Measurements from ENCODE around the gene CTDSP2. TPM values are rescaled to one million over a fixed set of nuclear protein-coding genes. Genes with fewer than 3 reads are reported as not detected.

CTDSP2 gene
- polyA plus RNA-seq, 1 donor, result 251 TPM

DNA sequence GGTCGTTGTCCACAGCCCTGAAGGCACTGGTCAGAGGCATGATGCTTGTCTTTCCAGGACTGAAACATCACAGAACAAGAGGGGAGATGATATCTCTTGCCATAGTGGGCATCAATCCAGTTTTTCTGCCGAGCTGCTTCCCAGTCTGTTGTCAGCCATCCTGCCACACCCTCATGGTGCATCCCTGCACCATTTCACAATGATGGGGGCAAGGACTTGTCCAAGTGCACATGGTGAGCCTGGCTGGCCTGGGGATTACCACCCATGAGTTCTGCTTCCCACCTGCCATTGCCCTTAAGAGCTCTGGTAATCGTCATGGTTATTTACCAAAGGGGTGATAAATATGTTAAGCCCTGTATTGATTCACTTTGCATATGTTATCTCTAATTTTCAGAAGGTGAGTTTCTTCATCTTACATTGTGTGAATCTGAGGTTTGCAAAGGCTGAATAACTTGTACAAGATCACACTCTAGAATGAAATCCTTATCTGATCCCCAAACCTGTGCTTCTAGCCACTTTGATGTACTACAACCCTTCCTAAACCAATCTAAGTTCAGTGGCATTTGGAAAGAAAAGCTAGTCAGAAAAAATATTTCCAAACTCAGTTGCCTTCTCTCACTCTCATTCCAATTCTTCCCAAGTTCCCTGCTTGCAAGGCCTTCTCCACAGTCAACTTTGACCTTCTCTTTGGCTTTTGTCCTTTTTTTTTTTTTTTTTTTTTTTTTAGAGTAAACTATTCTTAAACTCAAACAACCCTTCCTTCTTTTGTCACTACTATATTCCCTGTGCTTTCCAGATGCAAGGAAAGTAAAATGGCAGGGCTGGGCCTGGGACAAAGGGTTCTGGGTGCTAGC lies 30.3 kb downstream of the CTDSP2 start:
- DNase-seq, result no peak

DNA sequence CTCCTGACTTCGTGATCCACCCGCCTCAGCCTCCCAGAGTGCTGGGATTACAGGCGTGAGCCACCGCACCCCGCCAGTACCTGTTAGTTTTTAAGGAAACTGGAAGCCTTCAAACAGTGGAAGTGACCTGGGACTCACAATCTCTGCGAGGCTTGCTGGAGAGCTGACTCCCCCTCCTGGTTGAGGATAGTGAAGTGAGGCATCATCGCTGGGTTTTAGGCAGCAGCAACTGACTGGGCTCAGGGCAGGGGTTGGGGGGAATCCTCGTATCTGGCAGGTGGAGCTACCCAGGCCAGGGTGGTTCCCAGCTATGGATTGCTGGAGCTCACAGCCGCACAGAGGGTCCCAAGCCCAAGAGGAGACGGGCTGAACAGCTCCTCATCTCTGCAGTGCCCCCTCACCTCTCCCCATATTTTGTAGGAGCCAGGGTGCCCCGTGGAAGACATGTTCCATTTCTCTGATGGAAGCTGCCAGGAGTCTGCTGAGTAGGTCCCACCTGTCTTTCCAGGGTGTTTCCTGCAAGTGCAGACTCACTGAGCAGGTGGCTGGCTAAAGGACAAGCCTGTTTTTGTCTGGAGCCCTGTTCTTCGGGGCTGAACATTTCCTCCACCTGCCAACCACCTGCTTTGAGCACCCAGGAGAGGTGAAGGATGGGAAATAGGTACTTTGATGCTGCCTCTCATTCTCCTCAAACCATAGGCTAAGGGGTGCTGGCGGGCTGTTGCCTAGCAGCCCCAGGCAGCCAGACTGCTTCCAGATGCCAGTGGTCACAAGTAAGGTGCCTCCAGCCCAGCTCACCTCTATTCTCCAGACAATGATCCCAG lies 31.1 kb downstream of the CTDSP2 start:
- DNase-seq, result no peak

DNA sequence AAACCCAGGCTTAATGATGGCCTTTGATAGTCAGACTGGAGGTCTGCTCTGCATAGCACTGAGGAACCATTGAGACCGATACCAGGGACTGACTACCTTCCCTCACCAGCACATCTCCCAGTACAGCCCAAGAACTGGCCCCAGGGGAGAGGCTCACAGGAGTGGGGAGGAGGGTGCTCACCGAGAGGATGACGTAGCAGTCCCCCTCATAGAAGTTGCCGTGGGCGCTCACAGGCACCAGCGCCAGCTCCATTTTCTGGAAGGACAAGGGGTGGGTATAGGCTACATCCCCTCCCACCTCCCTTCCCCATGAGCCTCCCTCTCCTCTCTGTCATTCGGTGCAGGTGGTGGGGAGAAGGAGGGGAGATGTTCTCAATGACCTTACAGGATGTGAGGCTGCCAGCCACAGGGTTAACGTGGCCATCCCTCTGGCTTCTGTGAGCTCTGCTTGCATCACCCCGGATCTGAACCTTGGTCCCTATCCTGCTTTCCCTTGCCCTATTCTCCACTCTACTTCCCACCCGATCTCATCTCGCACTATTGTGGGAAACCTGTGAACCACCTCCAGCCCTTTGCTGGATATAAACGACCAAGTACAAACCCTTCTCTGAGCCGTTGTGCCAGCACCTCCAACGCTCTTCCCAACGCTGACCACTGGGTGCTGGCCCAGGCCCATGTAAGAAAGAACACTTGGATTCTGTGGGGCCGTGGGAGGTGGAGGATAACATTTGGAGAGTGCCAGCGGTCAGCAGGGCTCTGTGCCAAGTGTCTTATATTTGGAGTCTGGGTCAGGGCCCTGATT lies 32.4 kb downstream of the CTDSP2 start:
- DNase-seq, result no peak

DNA sequence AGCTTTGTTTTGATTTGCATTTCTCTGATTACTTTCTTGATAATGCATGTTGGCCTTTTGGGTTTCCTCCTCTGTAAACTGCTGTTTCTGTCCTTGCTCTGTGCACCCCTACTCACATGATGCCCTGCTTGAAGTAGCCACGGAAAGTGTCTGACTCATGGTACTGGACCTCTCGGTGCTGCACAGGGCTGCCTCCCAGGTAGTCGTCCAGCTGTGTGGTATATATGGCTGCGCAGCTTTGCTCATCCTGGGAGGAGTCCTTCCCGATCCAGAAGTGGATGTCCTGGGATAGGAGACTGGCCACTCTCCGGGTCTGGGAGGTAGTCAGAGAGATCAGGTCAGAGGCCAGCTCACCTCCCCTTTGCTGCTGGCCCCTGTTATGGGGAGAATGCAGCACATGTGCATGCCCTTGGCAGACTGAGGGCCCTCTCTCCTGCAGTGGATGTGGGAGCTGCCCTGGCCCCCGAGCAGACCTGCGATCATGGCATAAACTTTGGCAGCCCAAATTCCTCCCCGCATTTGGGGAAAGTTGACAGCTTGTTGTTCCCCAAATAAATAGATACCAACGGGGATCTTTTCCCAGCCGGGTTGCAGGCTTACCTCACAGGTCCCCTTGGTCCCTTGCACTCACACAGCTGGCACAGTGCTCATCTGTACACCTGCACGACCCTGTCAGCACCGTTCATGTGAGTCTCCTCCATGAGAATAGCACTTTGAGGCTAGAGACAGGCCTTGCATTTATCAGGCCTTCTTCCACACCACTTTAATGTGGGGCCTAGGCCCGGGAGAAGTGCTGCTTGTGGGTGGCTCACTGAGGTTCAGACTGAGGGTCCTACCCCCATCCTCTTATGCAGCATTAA lies 33.2 kb downstream of the CTDSP2 start:
- no peak for DNase-seq

DNA sequence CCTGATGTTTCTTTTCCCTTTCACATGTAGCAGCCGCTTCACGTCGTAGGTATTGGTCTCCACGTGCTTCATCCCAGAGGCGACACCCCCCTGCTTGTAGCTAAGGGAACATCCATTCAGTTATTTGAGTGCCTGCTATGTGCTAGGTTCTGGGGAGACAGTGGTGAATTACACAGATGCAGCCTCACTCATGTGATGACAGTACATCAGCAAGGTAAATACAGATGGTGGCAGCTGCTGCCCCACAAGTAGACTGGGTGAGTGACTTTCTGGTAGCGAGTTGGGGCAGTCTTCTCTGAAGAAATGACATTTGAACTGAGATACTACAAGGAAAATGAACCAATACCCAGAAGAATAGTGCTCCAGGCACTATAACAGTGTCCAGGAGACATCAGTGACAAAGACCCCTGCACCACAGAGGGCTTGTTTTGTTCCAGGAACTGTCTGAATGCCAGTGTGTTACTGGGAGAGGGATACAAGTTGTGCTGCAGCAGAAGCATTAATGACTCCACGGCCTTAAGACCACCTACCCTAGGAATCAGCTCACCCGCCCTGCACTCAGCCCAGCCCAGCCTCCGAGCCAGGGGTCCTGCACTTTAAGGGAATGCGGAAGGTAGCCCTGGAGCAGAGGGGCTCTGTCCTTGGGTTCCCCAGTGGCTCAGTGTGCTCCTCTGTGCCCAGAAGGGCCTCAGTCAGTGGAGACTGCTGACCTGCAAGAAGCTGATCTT lies 35.3 kb downstream of the CTDSP2 start:
- DNase-seq, result no peak

DNA sequence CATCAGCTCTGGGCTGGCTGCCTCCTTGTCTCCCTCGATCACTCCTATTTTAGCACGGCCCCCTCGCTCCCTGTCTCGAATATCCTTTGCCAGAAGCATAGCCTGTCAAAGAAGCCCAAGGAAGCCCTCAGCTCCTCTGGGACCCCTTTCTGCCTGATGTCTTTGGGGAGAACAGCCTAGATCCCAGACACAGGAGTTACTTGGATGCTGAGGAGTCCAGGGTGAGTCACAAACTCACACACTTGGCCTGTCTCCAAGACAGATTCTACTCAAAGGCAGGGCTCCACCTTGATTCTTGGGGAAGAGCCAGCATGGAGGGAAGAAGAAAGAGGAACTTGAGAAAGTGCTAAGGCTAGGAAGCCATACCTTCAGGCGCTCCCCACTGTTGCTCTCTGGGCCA lies 36.1 kb downstream of the CTDSP2 start:
- DNase-seq, result no peak

DNA sequence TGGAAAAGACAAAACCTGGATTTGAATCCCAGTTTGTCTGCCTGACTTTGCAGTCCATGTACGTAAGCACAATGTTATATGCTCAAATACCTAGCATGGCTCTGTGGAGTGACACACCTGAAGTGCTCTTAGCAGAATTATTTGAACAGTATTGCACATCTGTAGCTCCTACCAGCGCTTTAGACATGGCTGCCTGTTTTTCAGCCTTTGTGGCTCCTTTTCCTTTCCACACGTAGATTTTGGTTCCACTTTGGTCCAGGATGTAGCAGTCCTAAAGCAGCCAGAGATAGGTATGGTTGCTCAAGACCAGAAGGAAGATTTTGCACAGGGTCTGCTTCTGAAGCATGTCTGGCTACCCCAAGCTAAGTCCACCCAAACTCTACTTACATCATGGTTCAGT lies 37.1 kb downstream of the CTDSP2 start:
- no peak for DNase-seq

DNA sequence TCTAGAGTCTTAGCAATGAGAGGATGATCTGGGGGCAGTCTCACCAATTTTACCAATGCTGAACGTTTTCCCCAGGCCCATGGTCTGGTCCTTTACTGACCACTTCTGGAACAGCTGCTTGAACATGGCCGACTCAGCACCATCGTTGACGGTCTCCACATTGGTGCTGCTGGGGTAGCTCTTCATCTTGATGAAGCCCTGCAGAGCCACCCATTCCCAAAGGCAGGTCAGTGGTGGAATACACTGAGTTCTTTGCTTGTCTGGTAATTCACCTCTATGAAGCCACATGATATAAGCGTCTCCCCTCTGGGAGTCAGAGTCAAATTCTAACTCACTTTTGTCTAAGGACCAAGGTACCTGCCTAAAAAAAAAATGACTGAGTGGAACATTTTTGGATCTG lies 38.2 kb downstream of the CTDSP2 start:
- no peak for DNase-seq

DNA sequence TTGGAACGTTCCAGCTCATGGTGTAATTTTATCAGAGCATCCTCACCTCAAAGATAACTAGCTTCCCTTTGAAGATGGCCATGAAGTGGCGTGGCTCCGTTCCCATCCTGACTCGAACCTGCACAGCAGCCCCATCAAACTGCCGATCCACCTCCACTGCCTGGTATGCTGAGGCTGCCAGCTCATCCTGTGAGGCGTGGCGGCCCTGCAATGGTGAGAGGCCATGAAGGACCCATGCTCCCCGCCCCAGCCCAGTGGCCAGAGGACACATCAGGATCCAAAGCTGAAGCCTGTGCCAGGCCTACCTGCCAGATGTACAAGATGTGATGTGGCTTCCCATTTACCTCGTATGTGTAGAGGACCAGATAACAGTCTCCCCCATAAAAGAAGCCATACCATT lies 39.2 kb downstream of the CTDSP2 start:
- no peak for DNase-seq

- DNase-seq, result no peak
These were observed 39.9 kb downstream of the CTDSP2 start for GRCh38 chr12:57806677-57807076.

DNA sequence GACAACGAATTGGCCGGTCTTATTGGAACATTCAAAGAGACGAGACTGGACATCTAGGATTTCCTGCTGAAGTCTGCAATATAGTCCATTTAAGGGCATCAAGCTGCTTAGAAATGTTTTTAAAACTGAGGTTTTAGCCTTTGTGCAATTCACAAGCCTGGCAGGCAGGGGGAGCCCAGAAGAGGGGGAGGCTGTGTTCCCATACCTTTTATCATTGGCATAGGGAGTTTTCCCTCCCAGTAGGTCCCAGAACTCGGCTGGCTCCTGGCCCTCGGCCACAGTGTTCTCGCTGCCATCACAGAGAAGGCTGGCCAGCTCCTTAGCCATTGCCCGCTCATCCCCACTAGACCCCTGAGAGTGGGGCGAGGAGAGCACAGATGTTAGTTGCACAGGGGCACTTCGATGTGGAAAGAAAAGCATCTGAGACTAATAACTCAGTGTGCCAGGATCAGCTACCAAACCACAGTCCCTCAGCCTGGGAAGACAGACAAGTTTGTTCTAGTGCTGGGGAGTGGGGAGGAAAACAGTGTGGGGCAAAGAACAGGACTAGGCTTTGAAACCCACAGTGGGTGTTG lies 43.1 kb downstream of the CTDSP2 start:
- no peak for DNase-seq

DNA sequence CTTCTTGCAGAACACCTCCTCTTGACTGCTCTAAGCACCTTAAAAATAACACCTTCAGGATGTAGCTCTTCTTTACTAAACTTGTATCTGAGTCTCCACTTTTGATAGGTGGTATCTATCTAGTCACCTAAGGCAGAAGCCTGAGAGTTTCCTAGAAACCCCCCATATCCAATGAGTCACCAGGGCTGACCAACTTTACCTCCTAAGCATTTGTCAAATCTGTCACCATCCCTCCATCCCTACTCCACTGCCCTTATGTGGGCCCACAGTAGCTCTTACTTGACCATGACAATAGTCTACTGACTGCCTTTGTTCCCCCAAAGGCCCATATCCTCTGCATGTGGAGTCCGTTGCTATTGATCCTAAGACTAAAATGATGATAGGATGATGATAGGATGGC lies 43.9 kb downstream of the CTDSP2 start:
- DNase-seq, result no peak

GRCh38 chr12:57800965-57801364 lies 45.6 kb downstream of the CTDSP2 start:
- no peak for DNase-seq

GRCh38 chr12:57797933-57798332 lies 48.6 kb downstream of the CTDSP2 start:
- no peak for DNase-seq

- no peak for DNase-seq
These were observed 49.5 kb downstream of the CTDSP2 start for GRCh38 chr12:57796996-57797395.

DNA sequence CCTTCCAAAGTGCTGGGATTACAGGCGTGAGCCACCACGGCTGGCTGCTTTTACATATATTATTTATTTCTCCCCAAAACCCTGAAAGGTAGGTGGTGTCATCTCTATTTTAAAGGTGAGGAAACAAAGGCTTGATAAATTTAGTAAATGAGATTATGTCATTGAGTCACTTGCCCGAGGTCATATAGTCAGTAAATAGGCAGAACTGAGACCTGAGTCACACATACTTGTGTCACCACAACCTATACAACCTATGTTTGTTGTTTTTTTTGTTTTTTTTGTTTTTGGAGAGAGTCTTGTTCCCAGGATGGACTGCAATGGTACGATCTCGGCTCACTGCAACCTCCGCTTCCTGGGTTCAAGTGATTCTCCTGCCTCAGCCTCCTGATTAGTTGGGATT lies 51.2 kb downstream of the CTDSP2 start:
- DNase-seq, result no peak

- no peak for DNase-seq
These were observed 52.6 kb downstream of the CTDSP2 start for GRCh38 chr12:57793920-57794319.

GRCh38 chr12:57783861-57784260 lies 62.7 kb downstream of the CTDSP2 start:
- no peak for DNase-seq

DNA sequence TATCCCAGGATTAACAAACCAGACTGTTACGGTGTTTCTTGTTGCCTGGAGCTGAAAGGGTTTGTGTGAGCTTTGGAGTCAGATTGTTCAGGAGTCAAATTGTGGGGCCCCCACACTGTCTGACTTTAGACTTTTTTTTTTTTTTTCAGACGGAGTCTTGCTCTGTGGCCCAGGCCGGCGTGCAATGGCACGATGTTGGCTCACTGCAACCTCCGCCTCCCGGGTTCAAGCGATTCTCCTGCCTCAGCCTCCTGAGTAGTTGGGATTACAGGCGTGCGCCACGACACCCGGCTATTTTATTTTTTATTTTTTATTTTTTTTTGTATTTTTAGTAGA lies 63.1 kb downstream of the CTDSP2 start:
- DNase-seq, result no peak

- DNase-seq, result peak; percentile 97
These were observed 63.7 kb downstream of the CTDSP2 start, which contains the start of gene TSFM for GRCh38 chr12:57782608-57783465. TSFM (plus strand) TSS chr12:57782787; CDS start chr12:57782802, 15 bp downstream.
